ENCODE results near the gene CNTNAP5.

CNTNAP5 gene

GRCh38 chr2:124882423-124882822 is 857.3 kb downstream of the CNTNAP5 start:
- TF ChIP-seq CTCF (IDR thresholded peaks at IDR 0.05), result no peak
- no peak overlapping the region for H3K4me3 ChIP-seq
- no peak overlapping the region for H3K27ac ChIP-seq
- DNase-seq (ENCODE audit: low spot score), result no peak

- H3K27ac ChIP-seq, result no peak overlapping the region
- TF ChIP-seq CTCF (IDR thresholded peaks at IDR 0.05), result no peak
- no peak overlapping the region for H3K4me3 ChIP-seq
- no peak for DNase-seq (ENCODE audit: low spot score)
Measured at GRCh38 chr2:124883595-124883994, 858.5 kb downstream of the CNTNAP5 start.

GRCh38 chr2:124884315-124884714 is 859.2 kb downstream of the CNTNAP5 start:
- DNase-seq (ENCODE audit: low spot score), result no peak
- no peak overlapping the region for H3K4me3 ChIP-seq
- no peak overlapping the region for H3K27ac ChIP-seq
- no peak for TF ChIP-seq CTCF (IDR thresholded peaks at IDR 0.05)

GRCh38 chr2:124886216-124886615 is 861.1 kb downstream of the CNTNAP5 start:
- Histone ChIP-seq H3K4me3 (no peak overlapping the region), H3K27ac (no peak overlapping the region)
- DNase-seq (ENCODE audit: low spot score), result no peak
- no peak for TF ChIP-seq CTCF (IDR thresholded peaks at IDR 0.05)

- TF ChIP-seq CTCF (IDR thresholded peaks at IDR 0.05), result no peak
- H3K27ac ChIP-seq, result no peak overlapping the region
- no peak for DNase-seq (ENCODE audit: low spot score)
- H3K4me3 ChIP-seq, result no peak overlapping the region
Measured at GRCh38 chr2:124887466-124887865, 862.4 kb downstream of the CNTNAP5 start.

- Histone ChIP-seq H3K4me3 (no peak overlapping the region), H3K27ac (no peak overlapping the region)
- DNase-seq (ENCODE audit: low spot score), result no peak
- no peak for TF ChIP-seq CTCF (IDR thresholded peaks at IDR 0.05)
Measured at GRCh38 chr2:124888431-124888830, 863.3 kb downstream of the CNTNAP5 start.

GRCh38 chr2:124894199-124894598 is 869.1 kb downstream of the CNTNAP5 start:
- Histone ChIP-seq H3K27ac (no peak overlapping the region), H3K4me3 (no peak overlapping the region)
- no peak for TF ChIP-seq CTCF (IDR thresholded peaks at IDR 0.05)
- no peak for DNase-seq (ENCODE audit: low spot score)

All from coronary artery (tissue), 2 donors.